GM12864 (cell line): ENCODE data around the gene CCR5.
"Not testable (repeated sequence)": the region's sequence is repeated elsewhere in the genome, so short reads cannot be mapped to it uniquely, and the experiment has no call there.

Source experiments
- DNase-seq: peaks from one replicate; pipeline ENCODE4 v3.0.0-alpha.2; 2011; ENCODE audit warnings: low read depth
- H3K4me3 ChIP-seq: 2 replicates; pipeline ENCODE4 v1.5.1; 2011; ENCODE audit warnings: mild to moderate bottlenecking, low read depth, low read length, control low read depth
- CTCF ChIP-seq: IDR thresholded peaks from 2 replicates; pipeline ENCODE4 v1.5.1; 2011; ENCODE audit warnings: low read depth, mild to moderate bottlenecking, moderate library complexity, low read length, control low read depth, inconsistent platforms; ENCODE audit errors: missing control alignments

CCR5 gene

GRCh38 chr3:46370839-46371518, at the start of gene CCR5:
TSS of gene CCR5 (plus strand) at chr3:46370946. CDS start at chr3:46372903, 1,957 bp downstream.
- DNase-seq, result no peak
- TF ChIP-seq CTCF, result no peak
- H3K4me3 ChIP-seq, result no peak within 1 kb of the TSS

- DNase-seq, result no peak
- no peak for TF ChIP-seq CTCF
These were observed 49.2 kb upstream of the CCR5 start for GRCh38 chr3:46321461-46322104.

GRCh38 chr3:46324036-46324435, 46.7 kb upstream of the CCR5 start:
- no peak overlapping the region for H3K4me3 ChIP-seq
- no peak for TF ChIP-seq CTCF
- DNase-seq, result no peak

More at GRCh38 chr3:46321461-46322104, 49.2 kb upstream of the CCR5 start:
- H3K4me3 ChIP-seq, result no peak overlapping the region

- no peak for DNase-seq
- no peak overlapping the region for H3K4me3 ChIP-seq
- TF ChIP-seq CTCF, result no peak
These were observed 45.0 kb upstream of the CCR5 start for GRCh38 chr3:46325645-46326300.

- not testable (repeated sequence) for H3K4me3 ChIP-seq, DNase-seq
These were observed 40.1 kb upstream of the CCR5 start for GRCh38 chr3:46330676-46331075.

GRCh38 chr3:46334741-46335478, 35.8 kb upstream of the CCR5 start:
- H3K4me3 ChIP-seq, result no peak overlapping the region
- no peak for TF ChIP-seq CTCF
- DNase-seq, result no peak

- DNase-seq, result no peak
- no peak overlapping the region for H3K4me3 ChIP-seq
These were observed 35.2 kb upstream of the CCR5 start for GRCh38 chr3:46335541-46335940.

More at GRCh38 chr3:46335541-46335940, 35.2 kb upstream of the CCR5 start:
- TF ChIP-seq CTCF, result no peak
